AG08396 (cell line): ENCODE measurements around the gene TNC.
A peak's percentile ranks its signal among the peaks of the same experiment; 100 is the strongest.

Experiments used
- DNase-seq: peaks from one replicate; pipeline ENCODE4 v3.0.0; 2012; ENCODE audit warnings: low spot score, mixed read lengths

TNC gene

GRCh38 chr9:115098226-115098965 lies 19.6 kb downstream of the TNC start:
- no peak for DNase-seq

DNA sequence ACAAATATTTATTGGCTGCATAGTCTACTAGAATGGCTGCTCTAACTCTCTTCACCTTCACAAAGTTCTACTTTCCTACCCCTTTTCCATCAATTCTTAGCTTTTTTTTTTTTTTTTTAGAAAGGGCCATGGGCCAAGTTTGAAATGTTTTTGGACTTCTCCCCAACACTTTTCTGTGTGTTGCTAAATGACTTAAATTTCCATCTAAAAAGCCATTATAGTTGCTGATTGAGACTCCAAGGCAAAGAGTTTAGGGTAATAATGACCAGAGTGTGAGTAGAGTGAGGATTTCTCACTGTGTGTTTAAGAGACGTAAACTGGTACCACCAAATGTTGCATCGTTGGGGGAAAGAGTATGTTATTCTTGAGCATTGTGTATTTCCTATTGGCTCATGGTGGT lies 24.4 kb downstream of the TNC start:
- no peak for DNase-seq

DNA sequence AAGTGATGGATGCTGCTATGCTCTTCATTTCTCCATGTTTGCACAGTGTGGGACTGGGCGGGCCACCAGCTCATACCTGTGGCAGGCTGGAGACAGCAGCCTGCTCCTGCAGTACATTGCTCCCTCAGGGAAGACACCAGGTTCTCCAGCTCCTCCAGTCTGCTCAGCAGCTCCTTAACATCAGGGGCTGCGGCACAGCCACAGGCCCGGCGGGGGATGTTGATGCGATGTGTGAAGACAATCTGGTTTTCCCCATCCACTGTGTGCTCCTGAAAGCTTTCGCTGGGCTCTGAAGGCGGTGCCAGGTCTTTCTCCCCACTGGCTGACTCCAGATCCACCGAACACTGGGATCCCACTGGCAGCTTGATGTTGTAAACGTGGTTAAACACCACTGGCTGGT lies 27.5 kb downstream of the TNC start:
- no peak for DNase-seq

DNA sequence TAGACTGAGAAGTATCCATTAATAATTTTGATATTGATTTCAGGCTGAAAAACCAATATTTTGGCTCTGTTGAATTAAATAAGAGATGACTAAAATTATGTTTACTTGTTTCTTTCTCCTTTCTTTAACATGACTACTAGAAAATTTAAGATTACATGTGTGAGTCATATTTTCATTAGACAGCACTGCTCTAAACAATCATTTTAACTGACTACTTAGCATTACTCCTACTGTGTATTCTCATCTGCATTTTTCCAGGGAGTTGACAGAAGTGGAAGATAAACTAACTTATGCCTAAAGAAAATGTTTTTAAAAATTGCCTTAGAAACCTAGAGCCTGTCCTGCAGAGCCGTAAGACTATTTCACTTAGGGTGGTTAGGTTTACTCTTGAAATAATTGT lies 29.1 kb downstream of the TNC start:
- DNase-seq: no peak

DNA sequence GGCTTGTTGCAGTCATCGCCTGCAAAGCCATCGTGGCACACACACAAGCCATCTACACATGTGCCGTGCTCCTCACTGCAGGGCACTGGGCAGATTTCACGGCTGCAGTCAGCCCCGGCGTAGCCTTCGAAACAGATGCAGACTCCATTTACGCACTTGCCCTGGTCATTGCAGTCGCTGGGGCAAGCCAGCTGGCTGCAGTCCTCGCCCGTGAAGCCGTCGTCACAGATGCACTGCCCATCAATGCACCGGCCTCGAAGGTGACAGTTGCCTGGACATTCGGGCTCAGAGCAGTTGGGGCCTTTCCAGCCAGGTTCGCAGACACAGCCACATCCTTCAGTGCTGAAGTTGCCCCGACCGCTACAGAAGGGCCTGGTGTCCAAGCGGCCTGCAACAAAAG lies 31.1 kb downstream of the TNC start:
- DNase-seq: no peak

DNA sequence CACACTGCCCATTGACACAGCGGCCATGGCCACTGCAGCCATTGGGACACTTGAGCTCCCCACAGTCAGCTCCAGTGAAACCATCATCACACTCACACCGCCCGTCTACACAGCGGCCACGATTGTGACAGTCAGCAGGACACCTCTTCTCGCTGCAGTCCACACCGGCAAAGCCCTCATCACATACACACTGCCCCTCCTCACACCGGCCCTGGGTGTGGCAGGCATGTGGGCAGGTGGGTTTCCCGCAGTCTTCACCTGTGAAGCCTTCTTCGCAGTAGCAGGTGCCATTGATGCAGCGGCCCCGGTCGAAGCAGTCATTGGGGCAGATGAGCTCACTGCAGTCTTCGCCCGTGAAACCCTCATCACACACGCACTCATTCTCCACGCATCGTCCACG lies 31.5 kb downstream of the TNC start:
- no peak for DNase-seq

DNA sequence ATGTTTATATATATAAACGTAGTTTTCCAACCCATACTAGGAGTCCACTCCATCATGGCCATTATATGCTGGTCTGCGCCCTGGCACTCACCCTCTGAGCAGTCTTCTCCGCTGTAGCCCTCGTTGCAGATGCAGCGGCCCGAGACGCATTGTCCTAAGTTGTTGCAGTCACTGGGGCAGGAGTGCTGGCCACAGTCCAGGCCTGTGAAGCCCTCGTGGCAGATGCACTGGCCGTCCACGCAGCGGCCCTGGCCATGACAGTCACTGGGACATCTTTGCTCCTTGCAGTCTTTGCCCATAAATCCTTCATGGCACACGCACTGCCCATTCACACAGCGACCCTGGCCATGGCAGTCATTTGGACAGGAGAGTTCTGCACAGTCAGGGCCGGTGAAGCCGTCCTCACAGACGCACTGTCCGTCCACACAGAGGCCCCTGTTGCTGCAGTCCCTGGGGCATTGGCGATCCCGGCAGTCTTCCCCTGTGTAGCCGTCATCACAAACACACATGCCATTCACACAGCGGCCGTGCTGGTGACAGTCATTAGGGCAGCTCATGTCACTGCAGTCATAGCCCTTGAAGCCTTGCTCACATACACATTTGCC lies 32.1 kb downstream of the TNC start:
- DNase-seq: no peak

DNA sequence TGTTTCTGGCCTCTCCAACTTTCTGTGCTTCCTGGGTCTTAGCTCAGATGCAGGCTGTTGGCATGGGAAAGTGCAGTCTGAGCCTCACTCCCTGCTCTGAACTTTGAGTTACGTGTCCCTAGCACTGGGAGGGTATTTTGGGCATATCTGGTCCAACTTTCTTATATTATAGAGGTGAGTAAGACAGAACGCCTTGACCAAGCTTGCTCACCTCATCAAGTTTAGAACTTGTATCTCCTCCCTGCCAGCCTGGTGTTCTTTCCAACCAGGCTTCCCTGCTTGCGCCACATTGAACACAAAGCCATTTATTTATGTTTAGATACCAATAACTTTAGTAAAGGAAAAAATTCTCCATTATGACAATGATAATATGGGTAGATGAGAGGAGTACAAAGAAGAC lies 33.2 kb downstream of the TNC start:
- DNase-seq: no peak

- DNase-seq: no peak
Observed at GRCh38 chr9:115084157-115084556, 33.8 kb downstream of the TNC start.

DNA sequence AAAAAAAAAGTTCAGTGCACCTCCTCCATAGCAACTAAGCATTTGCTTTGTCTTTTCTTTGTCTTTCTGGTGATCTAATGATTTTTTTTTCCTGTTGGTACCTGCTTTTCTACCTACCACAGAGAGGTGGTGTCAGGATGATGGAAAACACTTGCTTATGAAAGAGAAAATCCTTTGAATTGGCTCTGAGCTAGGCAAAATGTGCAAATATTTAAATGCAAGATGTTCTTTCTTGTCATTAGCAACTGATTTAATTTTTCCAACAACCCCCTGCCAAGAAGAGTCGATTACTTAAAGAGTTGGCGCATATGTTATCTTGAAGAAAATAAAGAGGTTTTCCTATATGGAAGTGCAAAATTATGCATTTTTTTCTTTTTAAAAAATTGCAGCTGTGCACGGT lies 37.7 kb downstream of the TNC start:
- DNase-seq: no peak

DNA sequence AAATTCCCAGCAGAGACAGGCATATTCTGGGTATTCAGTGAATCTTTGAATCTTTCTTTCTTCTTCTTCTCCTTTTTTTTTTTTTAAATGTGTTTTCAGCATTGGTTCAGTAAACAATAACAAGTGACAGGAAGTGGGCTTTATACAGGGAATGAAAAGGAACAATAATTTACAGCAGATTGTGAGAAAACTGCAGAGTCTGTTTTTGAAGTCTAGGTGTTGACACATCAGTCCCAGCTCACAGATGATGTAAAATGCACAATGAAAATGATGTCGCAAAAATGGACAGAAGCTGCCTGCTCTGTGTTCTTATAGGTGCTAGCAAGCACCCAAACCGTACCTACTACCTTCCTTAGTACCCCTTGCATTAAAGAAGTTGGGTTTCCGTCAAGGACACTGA lies 38.8 kb downstream of the TNC start:
- DNase-seq: no peak

GRCh38 chr9:115073456-115073855 lies 44.5 kb downstream of the TNC start:
- no peak for DNase-seq

GRCh38 chr9:115071176-115071575 lies 46.8 kb downstream of the TNC start:
- no peak for DNase-seq

- DNase-seq: no peak
Observed at GRCh38 chr9:115069771-115070170, 48.2 kb downstream of the TNC start.

GRCh38 chr9:115069302-115069701 lies 48.7 kb downstream of the TNC start:
- no peak for DNase-seq

DNA sequence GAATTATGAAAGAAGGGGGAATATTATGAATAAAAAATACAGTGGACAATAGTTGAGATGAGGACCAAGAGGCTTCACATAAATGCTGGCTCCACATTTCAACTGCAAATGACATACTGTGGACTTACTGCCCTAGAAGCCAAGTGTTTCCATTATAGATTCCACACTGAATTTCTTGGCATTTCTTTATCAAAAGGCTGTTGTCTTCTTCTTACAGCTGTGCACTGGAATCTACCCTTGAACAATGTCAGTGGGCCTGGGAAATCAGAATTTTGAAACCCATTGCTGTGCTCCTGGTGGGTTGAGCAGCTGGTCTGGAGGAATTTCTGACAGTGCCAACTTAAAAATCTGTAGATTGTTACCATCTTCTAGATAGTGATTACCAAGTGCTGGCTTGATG lies 49.9 kb downstream of the TNC start:
- DNase-seq: no peak

DNA sequence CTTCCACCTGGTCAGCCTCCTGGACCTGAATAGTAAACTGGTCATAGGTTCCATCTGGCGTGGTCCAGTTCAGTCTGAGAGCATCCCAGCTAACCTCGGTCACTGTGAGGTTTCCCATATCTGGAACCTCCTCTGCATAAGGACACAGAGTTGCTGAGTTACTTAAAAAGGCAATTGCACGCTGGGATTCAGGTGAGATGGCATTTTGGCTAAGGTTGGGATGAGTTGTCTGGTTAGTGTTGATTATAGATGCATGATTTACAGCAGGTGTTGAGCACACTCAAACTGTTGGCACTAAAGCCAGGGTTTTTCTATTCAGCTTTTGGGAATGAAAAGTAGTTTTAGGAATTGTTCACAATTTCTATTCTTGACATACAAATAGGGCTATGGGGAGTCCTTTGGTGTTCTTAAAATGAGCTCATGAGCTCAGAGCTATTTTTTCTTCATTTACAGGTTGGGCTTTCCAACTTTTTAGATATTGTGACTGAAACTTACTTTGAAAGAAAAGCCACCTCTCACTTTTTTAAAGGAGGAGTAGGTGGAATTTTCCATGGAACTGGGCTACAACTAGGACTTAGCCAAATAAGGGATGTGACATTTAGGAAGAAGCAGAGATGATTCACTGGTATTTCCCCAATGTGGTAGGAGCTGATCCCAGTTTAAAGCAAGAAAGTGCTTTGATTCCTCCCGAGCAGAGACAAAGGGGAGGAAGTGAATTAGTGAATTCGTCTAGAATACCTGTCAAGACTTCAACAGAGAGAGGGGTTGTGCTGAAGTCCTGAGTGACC lies 54.7 kb downstream of the TNC start:
- DNase-seq: peak; percentile 27

- peak; percentile 60 for DNase-seq
Observed at GRCh38 chr9:115058684-115059315, 59.2 kb downstream of the TNC start.

DNA sequence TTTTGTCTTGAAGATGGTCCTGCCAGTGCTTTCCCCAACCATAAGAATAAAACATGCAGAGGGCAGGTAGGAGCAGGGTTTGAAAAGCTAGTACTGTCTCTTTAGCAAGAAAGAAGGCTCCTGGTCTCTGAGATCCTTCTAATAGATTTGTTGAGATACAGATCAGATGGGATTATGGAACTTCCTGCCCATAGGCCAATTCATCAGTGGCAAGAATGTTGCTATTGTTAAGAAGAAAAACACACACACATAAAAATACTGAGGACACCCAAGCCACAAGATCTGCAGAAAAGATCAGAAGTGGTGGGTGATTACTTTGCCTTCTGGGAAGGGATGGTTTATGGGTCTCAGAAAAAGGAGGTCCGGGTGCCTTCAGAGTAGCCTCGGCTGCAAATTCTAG lies 59.8 kb downstream of the TNC start:
- DNase-seq: no peak

DNA sequence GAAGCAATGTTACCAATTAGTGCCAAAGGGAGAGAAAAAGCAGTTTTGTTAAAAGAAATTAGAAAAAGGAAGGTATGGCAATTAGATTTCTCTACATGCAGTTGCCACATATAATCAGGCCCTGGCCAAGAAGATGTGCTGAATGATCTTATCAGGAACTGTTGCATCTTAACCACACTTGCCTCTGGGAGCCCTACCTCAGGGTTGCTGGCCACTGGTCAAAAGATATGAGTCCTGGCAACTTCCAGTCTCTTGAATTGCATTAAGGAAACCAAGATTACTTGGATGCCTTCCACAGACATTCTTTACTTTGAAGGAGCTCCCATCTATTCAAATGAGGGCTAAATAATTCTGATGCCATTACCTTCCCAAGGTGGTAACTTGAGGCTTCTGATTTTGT lies 60.4 kb downstream of the TNC start:
- no peak for DNase-seq

DNA sequence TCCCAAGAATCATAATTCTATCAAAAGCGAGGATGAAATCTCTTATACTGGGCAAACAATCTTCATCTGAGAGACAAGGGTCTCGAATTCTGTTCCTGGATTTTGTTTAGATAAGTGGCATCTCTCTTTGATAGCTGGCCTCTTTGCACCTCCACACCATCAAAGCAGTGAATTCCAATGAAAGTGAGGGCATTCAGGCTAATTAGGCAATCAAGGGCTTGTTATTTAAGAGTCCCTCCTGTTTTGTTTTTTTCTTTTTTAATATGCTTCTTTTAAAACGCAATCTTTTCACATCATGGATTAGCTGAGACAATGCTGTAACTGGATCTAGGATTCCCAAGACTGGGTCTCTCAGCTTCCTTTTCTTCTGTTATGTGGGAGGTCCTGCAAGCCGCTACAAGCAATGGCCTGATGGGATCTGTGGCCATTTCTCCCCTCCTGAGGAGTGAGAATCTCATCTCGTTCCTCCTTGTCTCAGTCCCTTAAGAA lies 67.9 kb downstream of the TNC start:
- no peak for DNase-seq

DNA sequence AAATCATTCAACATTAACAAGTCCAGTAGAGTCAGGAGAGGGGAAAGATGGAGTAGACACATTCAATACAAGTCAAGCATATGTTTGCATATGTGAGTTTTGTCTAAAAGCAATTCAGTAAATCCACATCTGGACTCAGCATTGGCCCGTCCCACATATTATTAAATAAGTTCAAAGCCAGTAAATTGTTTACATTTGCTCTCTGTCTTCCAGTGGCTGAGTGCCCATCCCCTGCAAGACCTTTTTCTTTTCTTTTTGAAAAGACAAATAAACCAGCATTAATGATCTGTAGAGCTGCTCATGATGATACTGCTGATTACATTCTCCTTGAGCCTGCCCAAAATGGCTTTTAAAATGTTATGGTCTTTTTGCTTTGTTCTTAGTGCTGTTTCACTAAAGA lies 71.1 kb downstream of the TNC start:
- no peak for DNase-seq

- DNase-seq: no peak
Observed at GRCh38 chr9:115046199-115046598, 71.8 kb downstream of the TNC start.
